OCI-LY3 (cell line): ENCODE measurements around the gene NCOA3.
"Not testable (repeated sequence)": the region's sequence is repeated elsewhere in the genome, so short reads cannot be mapped to it uniquely, and the experiment has no call there.

Source experiments
- H2AFZ ChIP-seq: fragments of 200-600, 300-600 bp; shearing (Covaris generic); 2 replicates; pipeline ENCODE4 v1.6.0; 2014; ENCODE audit warnings: antibody characterized with exemption, low read depth, low read length
- H3K27ac ChIP-seq: fragments of 200-600, 300-600 bp; sonication (generic); 2 replicates; pipeline ENCODE4 v1.5.1; 2014; ENCODE audit warnings: mild to moderate bottlenecking, low read length, moderate library complexity, mixed read lengths
- H3K27me3 ChIP-seq: fragments of 200-600, 300-600 bp; sonication (generic); 2 replicates; pipeline ENCODE4 v1.6.1; 2014; ENCODE audit warnings: low read depth, low read length, mixed read lengths
- H3K36me3 ChIP-seq: fragments of 200-600, 300-600 bp; sonication (generic); replicated peaks from 2 replicates; pipeline ENCODE3; 2014; ENCODE audit warnings: low read depth, low read length, mixed read lengths
- H3K4me1 ChIP-seq: fragments of 300-600, 200-600 bp; sonication (generic); 2 replicates; pipeline ENCODE4 v1.6.1; 2014; ENCODE audit warnings: low read length, mixed read lengths
- H3K4me2 ChIP-seq: fragments of 200-600, 300-600 bp; sonication (generic); 2 replicates; pipeline ENCODE4 v1.6.1; 2014; ENCODE audit warnings: low read length, mixed read lengths
- H3K4me3 ChIP-seq: fragments of 300-600, 200-600 bp; sonication (generic); 2 replicates; pipeline ENCODE4 v1.5.1; 2014; ENCODE audit warnings: antibody characterized with exemption, mild to moderate bottlenecking, low read length, moderate library complexity
- H3K79me2 ChIP-seq: fragments of 300-600, 200-600 bp; shearing (Covaris generic); 2 replicates; pipeline ENCODE4 v1.6.1; 2014; ENCODE audit warnings: mild to moderate bottlenecking, low read length, mixed read lengths
- H3K9ac ChIP-seq: fragments of 300-600, 200-600 bp; shearing (Covaris generic); 2 replicates; pipeline ENCODE4 v1.6.0; 2014; ENCODE audit warnings: mild to moderate bottlenecking, low read length, moderate library complexity
- H3K9me3 ChIP-seq: fragments of 200-600, 300-600 bp; shearing (Covaris generic); 2 replicates; pipeline ENCODE4 v1.6.1; 2014; ENCODE audit warnings: low read length, mixed read lengths; ENCODE audit not compliant: insufficient read depth
- H4K20me1 ChIP-seq: fragments of 200-600, 300-600 bp; sonication (generic); 2 replicates; pipeline ENCODE4 v1.6.1; 2016; ENCODE audit warnings: low read length, mixed read lengths; ENCODE audit not compliant: insufficient read depth
- CTCF ChIP-seq: fragments of 200-600, 300-600 bp; sonication (generic); IDR thresholded peaks from 2 replicates; pipeline ENCODE4 v1.5.1; 2014; ENCODE audit warnings: antibody characterized with exemption, low read length, low read depth
- EZH2phosphoT487 ChIP-seq: fragments of 200-600 bp; shearing (Covaris generic); IDR thresholded peaks from 2 replicates; pipeline ENCODE4 v1.6.1; 2018; ENCODE audit warnings: antibody characterized with exemption, mixed run types, low read depth

The NCOA3 gene

GRCh38 chr20:47594157-47594556 lies 92.5 kb downstream of the NCOA3 start:
- Histone ChIP-seq H4K20me1 (peaks cover 87% of the 10 kb centered on the region), H3K27ac (no peak overlapping the region), H3K9me3 (no peaks in the 10 kb centered on the region), H3K9ac (no peak overlapping the region), H3K27me3 (no peaks in the 10 kb centered on the region), H3K4me2 (no peak overlapping the region), H3K4me3 (no peak overlapping the region), H2AFZ (no peak overlapping the region), H3K36me3 (peaks cover 35% of the 10 kb centered on the region), H3K4me1 (no peaks in the 10 kb centered on the region), H3K79me2 (peaks cover 97% of the 10 kb centered on the region)
- TF ChIP-seq EZH2phosphoT487 = no peak
- no peak for TF ChIP-seq CTCF

- not testable (repeated sequence) for H3K4me3 ChIP-seq, H2AFZ ChIP-seq, H3K9me3 ChIP-seq, H3K9ac ChIP-seq, H3K4me2 ChIP-seq, H3K4me1 ChIP-seq, H3K27me3 ChIP-seq, H3K27ac ChIP-seq
- Histone ChIP-seq H3K36me3 (peaks cover 30% of the 10 kb centered on the region), H4K20me1 (peaks cover 88% of the 10 kb centered on the region), H3K79me2 (peaks cover 94% of the 10 kb centered on the region)
These were observed 93.5 kb downstream of the NCOA3 start for GRCh38 chr20:47595138-47595537.

- H4K20me1 ChIP-seq = peaks cover 88% of the 10 kb centered on the region
- H3K4me3 ChIP-seq = no peak overlapping the region
- H3K4me2 ChIP-seq = no peak overlapping the region
- H3K36me3 ChIP-seq = peaks cover 24% of the 10 kb centered on the region
- H3K27me3 ChIP-seq = no peaks in the 10 kb centered on the region
- H2AFZ ChIP-seq = no peak overlapping the region
- TF ChIP-seq EZH2phosphoT487 (no peak), CTCF (no peak)
- no peak overlapping the region for H3K9ac ChIP-seq
- H3K79me2 ChIP-seq = peaks cover 93% of the 10 kb centered on the region
- no peaks in the 10 kb centered on the region for H3K9me3 ChIP-seq
- no peak overlapping the region for H3K27ac ChIP-seq
- no peaks in the 10 kb centered on the region for H3K4me1 ChIP-seq
These were observed 94.4 kb downstream of the NCOA3 start for GRCh38 chr20:47596003-47596571.

GRCh38 chr20:47597090-47597489 lies 95.4 kb downstream of the NCOA3 start:
- peaks cover 93% of the 10 kb centered on the region for H3K79me2 ChIP-seq
- H3K36me3 ChIP-seq = peaks cover 22% of the 10 kb centered on the region
- no peak overlapping the region for H3K27ac ChIP-seq
- H3K9ac ChIP-seq = no peak overlapping the region
- no peaks in the 10 kb centered on the region for H3K9me3 ChIP-seq
- H4K20me1 ChIP-seq = peaks cover 88% of the 10 kb centered on the region
- no peak overlapping the region for H3K4me2 ChIP-seq
- no peaks in the 10 kb centered on the region for H3K4me1 ChIP-seq
- no peak for TF ChIP-seq CTCF
- no peak overlapping the region for H2AFZ ChIP-seq
- no peak overlapping the region for H3K4me3 ChIP-seq
- no peaks in the 10 kb centered on the region for H3K27me3 ChIP-seq
